ENCODE results near the gene GYS2.

DNA sequence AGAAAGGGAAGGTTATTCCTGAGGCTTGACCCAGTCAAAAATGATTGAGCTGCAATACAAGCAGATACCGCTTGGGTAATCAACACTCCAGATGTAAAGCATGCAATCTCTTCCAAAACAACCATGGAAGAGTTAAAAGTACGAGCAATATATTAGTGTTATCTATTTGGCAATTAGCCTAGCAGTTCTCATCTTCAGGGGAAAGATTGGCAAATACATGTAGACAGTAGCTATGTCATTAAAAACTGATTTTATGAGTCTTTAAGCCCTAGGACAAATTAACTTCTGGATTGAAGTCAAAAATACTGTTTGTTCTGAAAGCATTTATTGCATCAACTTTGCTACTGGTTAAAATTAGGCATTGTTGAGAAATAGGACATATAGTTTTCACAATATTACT, 9.3 kb upstream of the GYS2 start:
- TF ChIP-seq POLR2A (IDR thresholded peaks at IDR 0.05; ENCODE audit: low read length): no peak
- no peak for TF ChIP-seq GATA1 (IDR thresholded peaks at IDR 0.05; ENCODE audit: low read depth, low read length)
